GM19023 (cell line): ENCODE data around the gene LAT.

Experiments used
- ATAC-seq: cut with Tn5 transposase; IDR thresholded peaks from one replicate; pipeline ENCODE4 v1.9.1; 2021; ENCODE audit warnings: mild to moderate bottlenecking, moderate library complexity; ENCODE audit not compliant: unreplicated experiment

Gene LAT

GRCh38 chr16:29007730-29008593 is 23.1 kb downstream of the LAT start:
- no peak for ATAC-seq

GRCh38 chr16:29009050-29009837 is 24.4 kb downstream of the LAT start:
- ATAC-seq, result no peak

- ATAC-seq, result no peak
Measured at GRCh38 chr16:29009838-29010166, 24.9 kb downstream of the LAT start.

- ATAC-seq, result no peak
Measured at GRCh38 chr16:29011112-29011511, 26.3 kb downstream of the LAT start.

- ATAC-seq, result no peak
Measured at GRCh38 chr16:29011851-29012250, 27.0 kb downstream of the LAT start.

- no peak for ATAC-seq
Measured at GRCh38 chr16:29012913-29013553, 28.2 kb downstream of the LAT start.

- ATAC-seq, result no peak
Measured at GRCh38 chr16:29014561-29015069, 29.8 kb downstream of the LAT start.

GRCh38 chr16:29022196-29022595 is 37.3 kb downstream of the LAT start:
- no peak for ATAC-seq

GRCh38 chr16:29023279-29024277 is 38.7 kb downstream of the LAT start:
- ATAC-seq, result no peak

GRCh38 chr16:29024278-29024677 is 39.4 kb downstream of the LAT start:
- ATAC-seq, result no peak

GRCh38 chr16:29025218-29025617 is 40.4 kb downstream of the LAT start:
- ATAC-seq, result no peak

GRCh38 chr16:29025735-29026134 is 40.9 kb downstream of the LAT start:
- ATAC-seq, result no peak

GRCh38 chr16:29028457-29029167 is 43.8 kb downstream of the LAT start:
- ATAC-seq, result no peak

- no peak for ATAC-seq
Measured at GRCh38 chr16:29029168-29029994, 44.5 kb downstream of the LAT start.

- no peak for ATAC-seq
Measured at GRCh38 chr16:29030086-29030840, 45.4 kb downstream of the LAT start.
